H1 (cell line): Measurements from ENCODE around the gene MRTFB. TPM values are rescaled to one million over a fixed set of nuclear protein-coding genes. Genes with fewer than 3 reads are reported as not detected.

Source experiments
- CBX8 ChIP-seq: fragments of 300-800, 300-1000 bp; sonication (generic); IDR thresholded peaks from 2 replicates; pipeline ENCODE4 v1.7.1; 2016; ENCODE audit warnings: low read depth, low read length, borderline replicate concordance
- RFX5 ChIP-seq: IDR thresholded peaks from 2 replicates; pipeline ENCODE4 v1.6.1; 2011; ENCODE audit warnings: low read depth, low read length, improper control_type of control experiment, borderline replicate concordance
- polyA plus RNA-seq, 7 experiments: library from polyadenylated mRNA; depleted of rRNA in 3 of 7; stranded (reverse) in 5 of 7; unstranded in 2 of 7; fragments of >200 nt in 5 of 7; fragments of 200-250 nt in 2 of 7; gene quantifications; 1 replicate in 5 of 7; 2 replicates in 1 of 7; 4 replicates in 1 of 7; pipeline versions ENCODE4 v1.2.1 to v1.2.3, GENCODE V29; 2011 to 2013; ENCODE audit warnings: missing spikeins in 2 of 7, mixed read lengths in 2 of 7
- total RNA-seq: library from RNA; stranded (reverse); fragmentation: NEBNext Ultra II Directional; extraction: Animal tissue kit (Norgen Biotek cat#: 25700); gene quantifications from 2 replicates; pipeline ENCODE4 v1.2.1, GENCODE V29; 2021
- TF ChIP-seq, protein P1 (sequence below): IDR thresholded peaks from 2 replicates; pipeline ENCODE4 v1.6.1; 2011; ENCODE audit warnings: low read length, improper control_type of control experiment

Gene MRTFB
- total and polyA plus RNA-seq, 2 of the 8 experiments (the other 6 are each of a cell fraction or from before 2014, with no cell fraction given), result 13.5 to 34.9 TPM

DNA sequence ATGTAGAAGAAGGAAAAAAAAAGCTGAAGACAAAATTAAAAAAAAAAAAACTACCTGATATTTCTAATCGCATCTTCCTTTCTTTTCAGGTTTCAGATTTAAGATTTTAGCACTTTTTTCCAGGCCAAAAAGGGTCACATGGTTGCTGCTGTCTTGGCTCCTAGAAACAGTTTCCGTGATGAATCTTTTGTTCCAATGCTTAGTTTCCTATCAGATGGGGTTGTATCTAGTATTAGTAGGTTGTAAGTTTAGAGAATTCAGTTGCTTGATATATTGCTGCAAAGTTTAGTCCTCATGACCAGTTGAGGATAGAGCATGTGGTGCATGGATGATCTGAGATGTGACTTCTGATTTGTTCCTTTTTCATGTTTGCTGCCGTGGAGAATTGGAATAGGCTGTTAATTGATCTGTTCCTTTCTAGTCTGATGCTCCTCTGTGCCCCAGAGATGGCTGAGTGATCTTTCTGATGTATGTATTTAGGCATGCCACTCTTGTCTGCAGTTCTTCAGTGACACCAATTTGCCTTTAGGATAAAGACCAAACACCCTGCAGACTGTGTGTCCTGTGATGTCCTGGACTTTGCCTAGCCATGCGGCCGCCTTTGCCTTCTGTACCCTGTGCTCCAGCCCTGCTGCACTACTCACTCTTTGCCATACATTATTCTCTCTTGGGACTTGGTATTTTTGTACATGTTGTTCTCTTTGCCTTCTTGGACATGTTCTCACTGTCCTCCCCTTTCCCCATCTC is 94.0 kb downstream of the MRTFB start (continued):
- TF ChIP-seq, protein P1, sequence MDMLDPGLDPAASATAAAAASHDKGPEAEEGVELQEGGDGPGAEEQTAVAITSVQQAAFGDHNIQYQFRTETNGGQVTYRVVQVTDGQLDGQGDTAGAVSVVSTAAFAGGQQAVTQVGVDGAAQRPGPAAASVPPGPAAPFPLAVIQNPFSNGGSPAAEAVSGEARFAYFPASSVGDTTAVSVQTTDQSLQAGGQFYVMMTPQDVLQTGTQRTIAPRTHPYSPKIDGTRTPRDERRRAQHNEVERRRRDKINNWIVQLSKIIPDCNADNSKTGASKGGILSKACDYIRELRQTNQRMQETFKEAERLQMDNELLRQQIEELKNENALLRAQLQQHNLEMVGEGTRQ, result no peak
- TF ChIP-seq CBX8, result no peak
- no peak for TF ChIP-seq RFX5
